HG03175 (cell line): ENCODE results near the gene ARFGAP3.

Experiments used
- ATAC-seq: cut with Tn5 transposase; IDR thresholded peaks from one replicate; pipeline ENCODE4 v1.9.1; 2021; ENCODE audit warnings: mild to moderate bottlenecking, moderate library complexity; ENCODE audit not compliant: unreplicated experiment

The ARFGAP3 gene

DNA sequence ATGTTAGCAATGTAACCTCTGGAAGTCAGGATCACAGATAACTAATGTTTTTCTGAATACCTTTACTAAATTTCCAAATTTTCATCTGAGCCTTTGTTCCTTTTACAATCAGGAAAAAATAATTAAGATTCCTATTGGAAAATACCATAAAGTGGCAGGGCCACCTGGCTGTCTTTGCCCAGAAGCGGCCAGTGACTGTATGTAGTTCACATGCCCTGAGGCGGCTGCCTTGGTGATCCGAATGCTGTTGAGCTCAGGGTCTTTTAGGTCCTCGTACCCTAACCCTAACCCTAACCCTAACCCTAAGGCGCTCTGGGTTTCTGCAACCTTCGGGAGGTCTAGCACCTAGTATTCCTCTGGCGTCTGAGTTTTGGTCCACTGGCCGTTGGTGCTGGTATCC is 8.5 kb upstream of the ARFGAP3 start:
- ATAC-seq: no peak

DNA sequence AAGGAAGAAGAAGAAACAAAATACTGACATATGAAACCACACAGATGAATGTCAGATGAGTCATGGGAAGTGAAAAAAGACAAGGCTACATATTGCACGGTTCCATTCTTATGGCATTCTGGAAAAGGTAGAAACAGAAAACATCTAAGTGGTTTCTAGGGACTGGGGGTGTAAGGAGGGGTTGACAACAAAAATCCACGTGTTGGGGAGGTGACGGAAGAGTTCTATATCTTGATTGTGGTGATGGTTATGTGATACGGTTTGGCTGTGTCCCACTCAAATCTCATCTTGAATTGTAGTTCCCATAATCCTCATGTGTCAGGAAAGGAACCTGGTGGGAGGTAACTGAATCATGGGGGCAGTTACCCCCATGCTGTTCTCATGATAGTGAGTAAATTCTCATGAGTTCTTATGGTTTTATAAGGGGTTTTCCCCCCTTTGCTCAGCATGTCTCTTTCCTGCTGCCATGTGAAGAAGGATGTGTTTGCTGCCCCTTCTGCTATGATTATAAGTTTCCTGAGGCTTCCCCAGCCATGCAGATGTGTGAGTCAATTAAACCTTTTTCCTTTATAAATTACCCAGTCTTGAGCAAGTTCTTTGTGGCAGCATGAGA is 6.4 kb upstream of the ARFGAP3 start:
- ATAC-seq: no peak

DNA sequence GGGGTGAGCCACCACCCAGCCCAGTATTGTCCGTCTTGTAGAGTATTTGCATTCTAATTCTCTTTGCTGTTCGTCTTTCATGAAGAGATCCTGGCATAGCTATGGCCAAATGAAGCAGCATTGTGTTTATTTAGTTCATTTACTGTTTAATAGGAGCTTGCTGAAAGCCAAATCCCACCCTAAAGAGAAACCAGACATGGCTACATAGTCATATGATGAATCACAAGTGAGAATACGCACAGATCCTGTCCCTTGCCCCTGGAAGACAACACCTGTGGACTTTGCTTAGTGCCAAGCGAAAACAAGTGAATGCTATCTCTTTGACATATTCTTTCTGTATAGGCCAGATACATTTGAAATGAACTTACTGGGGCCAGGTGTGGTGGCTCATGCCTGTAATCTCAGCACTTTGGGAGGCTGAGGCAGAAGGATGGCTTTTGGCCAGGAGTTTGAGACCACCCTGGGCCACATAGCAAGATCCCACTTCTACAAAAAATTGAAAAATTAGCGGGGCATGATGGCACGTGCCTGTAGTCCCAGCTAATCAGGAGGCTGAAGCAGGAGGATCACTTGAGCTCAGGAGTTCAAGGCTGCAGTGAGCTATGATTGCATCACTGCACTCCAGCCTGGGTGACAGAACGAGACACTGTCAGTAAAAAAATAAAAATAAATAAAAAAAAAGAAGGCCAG is 5.1 kb upstream of the ARFGAP3 start:
- ATAC-seq: no peak

DNA sequence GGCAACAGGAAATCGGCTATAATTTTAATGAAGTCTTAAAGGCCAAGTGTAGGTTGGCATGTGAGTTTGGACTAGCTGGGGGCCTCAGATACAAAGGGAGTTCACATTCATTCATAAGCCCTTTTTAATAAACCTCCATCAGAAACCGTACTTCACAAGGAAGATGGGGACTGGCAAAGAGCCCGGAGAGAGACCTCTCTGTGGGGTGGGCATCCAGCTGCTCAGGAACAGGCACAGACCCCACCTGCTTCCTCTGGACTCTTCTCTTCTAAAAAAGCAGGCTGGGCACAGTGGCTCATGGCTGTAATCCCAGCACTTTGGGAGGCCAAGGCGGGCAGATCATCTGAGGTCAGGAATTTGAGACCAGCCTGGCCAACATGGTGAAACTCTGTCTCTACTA is 3.9 kb upstream of the ARFGAP3 start:
- ATAC-seq: no peak

DNA sequence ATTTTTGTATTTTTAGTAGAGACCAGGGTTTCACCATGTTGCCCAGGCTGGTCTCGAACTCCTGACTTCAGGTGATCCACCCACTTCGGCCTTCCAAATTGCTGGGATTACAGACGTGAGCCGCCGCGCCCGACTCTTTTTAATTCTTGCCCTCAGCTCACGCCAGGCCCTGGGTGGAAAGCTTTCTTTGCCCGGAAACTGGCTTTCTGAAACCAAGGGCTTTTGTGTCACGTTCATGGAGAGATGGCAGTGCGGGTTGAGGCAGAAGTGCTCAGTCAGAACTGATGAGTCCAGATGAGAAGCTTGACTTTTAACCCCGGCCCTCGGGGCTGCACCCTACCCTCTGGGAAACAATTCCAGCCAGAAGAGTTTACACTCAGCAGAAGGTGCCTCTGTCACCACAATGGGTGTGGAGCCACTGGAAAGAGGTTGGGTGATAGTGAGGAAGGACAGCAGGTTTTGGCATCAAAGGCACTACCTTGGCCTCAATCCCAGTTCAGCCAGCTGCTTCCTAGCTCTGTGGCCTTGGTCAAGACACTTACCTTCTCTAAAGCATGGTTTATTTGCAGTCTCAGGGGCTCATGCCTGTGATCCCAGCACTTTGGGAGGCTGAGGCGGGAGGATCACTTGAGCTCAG is 890 bp upstream of the ARFGAP3 start:
- ATAC-seq: no peak

DNA sequence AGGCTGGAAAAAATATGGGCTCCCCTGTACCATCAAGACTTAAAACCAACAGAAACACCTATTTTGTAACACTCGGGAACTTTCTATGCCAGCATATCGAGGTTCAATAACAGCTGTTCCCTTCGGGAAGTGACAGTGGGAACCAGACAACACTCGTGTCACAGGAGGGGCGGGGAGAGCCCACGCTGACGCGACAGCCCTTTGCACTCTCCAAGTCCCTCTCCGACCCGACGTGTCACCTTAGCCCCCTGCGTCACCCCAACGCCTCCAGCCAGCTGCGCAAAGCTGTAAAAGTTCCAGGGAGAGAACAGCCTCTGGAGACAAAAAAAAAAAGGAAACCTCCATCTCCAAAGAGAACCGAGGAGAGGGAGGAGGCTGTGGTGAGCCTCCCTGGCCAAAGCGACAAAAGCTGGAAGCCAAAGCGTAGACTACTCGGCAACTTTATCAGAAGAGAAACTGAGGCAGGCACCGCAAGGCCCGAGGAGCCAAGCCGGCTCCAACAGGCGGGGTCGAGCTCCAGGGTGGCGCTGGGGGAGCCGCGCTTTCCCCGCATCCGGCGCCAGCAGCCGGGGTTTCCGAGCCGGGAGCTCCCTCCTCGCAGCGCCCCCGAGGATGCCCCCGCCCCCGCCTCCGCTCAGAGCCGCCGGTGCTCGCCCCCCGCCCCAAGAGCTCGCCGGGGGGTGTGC is 751 bp downstream of the ARFGAP3 start:
- ATAC-seq: peak; percentile 15

DNA sequence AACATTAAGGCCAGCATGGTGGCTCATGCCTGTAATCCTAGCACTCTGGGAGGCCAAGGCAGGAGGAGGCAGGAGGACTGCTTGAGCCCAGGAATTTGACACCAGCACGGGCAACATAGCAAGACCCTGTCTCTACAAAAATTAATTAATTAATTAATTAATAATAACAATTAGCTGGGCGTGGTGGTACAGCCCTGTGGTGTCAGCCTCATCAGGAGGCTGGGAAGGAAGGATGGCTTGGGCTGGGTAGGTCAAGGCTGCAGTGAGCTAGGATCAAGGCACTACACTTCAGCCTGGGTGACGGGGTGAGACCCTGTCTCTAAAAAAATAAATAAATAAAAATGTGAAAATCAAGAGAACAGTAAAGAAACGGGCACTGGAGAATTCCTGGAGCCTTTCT is 1.4 kb downstream of the ARFGAP3 start:
- ATAC-seq: no peak

DNA sequence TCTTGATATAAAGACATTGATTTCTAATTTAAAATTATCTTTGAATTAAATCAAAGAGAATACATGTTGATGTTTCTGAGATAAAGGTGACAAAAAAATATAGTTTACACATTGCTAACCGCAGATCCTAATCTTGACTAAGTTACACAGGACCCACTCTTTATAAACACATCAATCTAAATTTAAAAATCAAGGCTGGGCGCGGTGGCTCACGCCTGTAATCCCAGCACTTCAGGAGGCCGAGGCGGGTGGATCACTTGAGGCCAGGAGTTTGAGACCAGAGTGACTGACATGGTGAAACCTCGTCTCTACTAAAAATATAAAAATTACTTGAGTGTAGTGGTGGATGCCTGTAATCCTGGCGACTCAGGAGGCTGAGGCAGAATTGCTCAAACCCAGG is 1.9 kb downstream of the ARFGAP3 start:
- ATAC-seq: no peak

DNA sequence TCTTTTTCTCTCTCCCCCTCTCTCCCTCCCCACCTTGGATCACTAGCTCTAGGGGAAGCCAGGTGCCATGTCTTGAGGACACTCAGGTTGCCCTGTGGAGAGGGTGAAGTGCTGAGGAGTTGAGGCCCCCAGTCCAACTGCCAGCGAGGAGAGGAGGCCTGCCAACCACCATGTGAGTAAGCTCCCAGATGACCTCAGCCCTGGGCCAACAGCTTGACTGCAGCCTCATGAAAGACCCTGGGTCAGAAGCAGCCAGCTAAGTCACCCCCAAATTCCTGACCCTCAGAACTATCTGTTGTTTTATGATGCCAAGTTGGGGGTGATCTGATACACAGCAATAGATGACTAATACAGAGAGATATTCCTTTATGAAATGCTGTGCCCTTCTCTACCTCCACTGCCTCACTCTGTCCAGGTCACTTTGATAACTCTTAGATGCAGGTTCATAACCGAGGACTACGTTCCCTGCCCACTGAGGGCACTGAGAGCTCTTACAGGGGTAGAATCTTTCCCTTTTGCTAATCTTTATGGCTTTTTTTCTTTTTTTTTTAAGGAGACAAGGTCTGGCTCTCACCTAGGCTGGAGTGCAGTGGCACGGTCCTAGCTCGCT is 8.0 kb downstream of the ARFGAP3 start:
- no peak for ATAC-seq

DNA sequence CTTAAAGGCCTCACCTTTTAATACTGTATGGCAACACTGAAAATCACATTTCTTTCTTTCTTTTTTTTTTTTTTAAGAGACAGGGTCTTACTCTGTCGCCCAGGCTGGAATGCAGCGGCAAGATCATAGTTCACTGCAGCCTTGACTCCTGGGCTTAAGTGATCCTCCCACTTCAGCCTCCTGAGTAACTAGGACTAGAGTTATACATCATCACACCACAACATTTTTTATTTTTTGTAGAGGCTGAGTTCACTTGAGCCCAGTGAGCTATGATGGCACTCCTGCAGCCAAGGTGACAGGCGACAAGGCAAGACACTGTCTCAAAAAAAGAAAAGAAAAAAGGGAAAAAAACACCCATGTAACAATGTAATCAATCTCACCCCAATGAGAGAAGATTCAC is 10.0 kb downstream of the ARFGAP3 start:
- ATAC-seq: no peak

DNA sequence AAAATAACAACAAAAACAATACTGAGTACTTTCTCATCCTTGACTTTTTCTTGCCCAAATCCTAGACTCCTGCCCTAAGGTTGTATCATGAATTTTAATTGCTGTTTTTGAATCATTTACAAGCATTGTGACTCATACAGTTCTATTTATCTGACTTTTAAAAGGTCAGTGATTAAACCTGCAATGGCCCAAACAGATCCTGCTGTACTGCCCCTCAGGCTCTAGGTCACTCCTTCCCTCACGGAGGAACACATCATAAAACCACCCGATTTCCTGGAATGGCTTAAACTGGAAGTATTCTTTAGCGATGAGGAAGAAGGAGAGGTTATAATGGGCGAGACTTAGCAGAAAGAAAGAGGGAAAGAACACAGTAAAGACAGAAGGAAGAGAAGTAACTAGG is 12.3 kb downstream of the ARFGAP3 start:
- no peak for ATAC-seq

DNA sequence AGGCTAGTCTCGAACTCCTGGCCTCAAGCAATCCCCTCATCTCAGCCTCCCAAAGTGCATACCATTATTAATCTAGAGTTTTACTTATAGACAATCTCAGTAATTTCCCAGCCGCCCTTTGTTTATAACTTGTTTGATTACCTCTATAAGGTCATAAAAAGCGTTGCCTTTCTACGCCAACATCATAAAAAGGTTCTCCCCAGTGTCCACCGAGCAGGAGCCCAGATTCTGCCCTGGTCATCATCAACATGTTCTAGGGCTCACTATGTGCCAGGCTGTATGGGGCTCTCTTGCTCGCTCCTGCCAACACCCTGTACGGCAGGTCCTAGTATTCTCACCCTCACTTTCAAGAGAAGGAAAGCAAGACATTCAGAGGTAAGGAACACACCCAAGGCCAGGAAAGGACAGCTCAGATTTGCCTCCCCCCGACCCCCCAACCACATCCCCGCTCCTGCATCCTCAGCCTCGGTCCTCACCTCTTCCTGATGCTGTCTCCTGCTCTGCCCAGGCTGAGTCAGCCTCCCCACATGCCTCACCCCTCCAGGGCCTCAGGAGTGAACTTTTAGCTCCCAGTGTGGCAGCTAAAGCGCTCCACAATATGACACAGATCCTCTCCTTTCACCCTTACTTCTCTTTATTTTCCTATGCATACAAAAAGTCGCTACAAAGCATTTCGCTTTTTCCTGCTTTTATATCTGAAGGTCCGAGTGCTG is 14.3 kb downstream of the ARFGAP3 start:
- ATAC-seq: no peak

DNA sequence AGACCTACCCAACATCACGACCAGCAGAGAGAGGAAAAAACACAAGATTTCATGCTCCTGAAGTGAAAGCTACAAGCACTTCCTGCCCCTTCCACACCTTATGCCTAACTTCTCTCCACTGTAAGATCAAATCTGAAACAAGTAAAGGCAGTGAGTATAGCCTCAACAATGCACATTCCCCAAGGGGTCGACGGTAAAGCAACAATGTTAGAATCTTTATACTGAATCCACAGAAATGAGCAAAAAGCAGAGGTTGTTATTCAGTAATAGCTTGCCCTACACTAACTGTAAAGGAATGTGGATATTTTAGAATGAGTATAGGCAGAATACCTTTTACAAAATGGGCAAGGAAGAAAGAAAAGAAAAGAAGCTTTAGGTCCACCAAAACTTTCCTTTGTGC is 15.6 kb downstream of the ARFGAP3 start:
- no peak for ATAC-seq

DNA sequence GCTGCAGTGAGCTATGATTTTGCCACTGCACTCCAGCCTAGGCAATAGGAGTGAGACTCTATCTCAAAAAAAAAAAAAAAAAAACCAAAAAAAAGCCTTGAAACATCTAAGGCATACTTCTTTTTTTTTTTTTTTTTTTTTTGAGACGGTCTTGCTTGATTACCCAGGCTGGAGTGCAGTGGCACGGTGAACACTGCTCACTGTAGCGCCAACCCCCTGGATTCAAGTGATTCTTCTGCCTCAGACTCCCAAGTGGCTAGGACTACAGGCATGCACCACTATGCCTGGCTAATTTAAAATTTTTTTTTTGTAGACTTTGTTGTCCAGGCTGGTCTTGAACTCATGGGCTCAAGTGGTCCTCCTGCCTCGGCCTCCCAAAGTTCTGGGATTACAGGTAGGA is 19.5 kb downstream of the ARFGAP3 start:
- no peak for ATAC-seq

DNA sequence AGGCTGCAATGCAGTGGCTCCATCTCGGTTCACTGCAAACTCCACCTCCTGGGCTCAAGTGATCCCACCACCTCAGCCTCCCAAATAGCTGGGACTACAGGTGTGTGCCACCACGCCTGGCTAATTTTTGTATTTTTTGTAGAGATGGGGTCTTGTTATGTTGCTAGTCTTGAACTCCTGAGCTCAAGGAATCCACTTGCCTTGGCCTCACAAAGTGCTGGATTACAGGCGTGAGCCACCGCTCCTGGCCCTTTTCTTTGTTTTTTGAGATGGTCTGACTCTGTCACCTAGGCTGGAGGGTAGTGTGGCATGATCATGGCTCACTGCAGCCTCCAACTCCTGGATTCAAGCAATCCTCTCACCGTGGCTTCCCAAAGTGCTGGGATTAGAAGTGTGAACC is 21.0 kb downstream of the ARFGAP3 start:
- ATAC-seq: no peak

DNA sequence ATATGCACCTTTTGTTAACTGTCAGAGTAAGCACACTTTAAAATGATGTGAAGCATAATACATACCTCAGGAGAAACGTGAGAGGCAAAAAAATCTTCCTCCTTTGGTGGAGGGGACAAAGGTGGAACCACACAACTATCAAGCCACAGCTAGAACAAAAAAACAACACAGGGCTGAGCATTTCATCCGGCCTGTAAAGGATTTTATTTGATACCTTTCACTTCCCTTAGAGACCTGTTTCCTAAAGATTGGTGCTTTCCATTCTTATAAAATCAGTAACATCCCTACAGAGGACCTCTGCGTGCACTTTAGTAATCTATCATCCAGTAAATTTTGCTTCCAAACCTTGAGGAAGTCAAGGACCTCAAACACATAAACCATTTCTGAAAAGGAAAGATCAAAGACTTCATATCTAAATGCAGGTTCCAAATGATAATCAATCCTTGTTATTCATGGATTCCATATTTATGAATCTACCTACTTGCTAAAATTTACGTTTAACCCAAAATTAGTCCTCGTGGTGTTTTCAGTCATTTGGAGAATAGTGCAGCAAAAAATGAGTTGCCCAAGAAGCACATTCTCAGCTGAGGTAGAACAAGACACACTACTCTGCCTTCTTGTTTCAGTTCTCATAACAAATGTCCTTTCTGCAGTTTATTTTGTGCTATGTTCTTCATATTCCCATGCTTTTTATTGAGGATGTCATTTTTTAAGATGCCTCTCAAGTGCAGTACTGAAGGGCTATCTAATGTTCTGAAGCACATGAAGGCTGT is 22.7 kb downstream of the ARFGAP3 start:
- no peak for ATAC-seq

DNA sequence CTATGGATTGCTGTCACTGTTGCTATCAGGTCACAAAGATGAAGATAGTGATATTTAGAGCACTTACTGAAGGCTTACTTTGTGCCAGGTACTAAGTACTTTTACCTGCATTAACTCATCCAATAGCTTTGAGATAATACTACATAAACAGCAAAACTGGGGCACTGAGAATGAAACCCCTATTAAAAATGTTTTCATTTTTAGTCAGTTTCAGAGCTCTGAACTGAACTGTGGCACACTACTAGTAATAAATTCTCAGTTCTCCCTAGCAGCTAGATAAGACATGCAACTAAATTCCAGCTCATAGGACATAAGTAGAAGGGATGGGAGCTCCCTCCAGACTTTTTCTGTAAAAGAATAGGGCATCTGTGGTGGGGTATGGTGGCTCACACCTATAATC is 24.0 kb downstream of the ARFGAP3 start:
- no peak for ATAC-seq

DNA sequence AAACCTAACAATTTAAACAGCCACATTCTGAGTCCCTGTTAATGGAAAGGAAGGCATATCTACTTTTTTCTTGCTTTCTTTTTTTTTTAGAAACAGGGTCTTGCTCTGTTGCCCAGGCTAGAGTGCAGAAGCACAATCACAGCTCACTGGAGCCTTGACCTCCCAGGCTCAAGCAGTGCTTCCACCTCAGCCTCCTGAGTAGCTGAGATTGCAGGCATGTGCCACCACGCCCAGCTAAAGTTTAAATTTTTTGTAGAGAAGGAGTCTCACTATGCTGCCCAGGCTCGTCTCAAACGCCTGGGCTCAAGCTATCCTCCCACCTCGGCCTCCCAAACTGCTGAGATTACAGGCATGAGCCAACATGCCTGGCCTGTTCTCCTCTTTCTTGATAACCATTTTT is 25.4 kb downstream of the ARFGAP3 start:
- no peak for ATAC-seq

DNA sequence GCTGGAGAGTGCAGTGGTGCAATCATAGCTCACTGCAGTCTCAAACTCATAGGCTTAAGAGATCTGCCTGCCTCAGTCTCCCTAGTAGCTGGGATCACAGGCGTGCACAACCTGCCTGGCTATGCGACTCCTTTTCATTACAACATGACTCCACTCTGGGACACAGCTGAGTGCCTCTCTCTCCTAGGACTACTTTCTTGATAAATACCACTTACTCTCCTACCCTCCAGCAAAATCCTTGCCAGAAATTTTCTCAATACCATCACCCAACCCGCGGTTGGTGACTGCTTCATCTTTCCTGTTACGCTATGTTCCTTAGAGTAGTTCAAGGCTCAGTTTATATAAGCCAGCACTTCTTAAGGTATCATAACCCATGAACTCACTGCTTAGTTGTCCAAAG is 26.9 kb downstream of the ARFGAP3 start:
- no peak for ATAC-seq

DNA sequence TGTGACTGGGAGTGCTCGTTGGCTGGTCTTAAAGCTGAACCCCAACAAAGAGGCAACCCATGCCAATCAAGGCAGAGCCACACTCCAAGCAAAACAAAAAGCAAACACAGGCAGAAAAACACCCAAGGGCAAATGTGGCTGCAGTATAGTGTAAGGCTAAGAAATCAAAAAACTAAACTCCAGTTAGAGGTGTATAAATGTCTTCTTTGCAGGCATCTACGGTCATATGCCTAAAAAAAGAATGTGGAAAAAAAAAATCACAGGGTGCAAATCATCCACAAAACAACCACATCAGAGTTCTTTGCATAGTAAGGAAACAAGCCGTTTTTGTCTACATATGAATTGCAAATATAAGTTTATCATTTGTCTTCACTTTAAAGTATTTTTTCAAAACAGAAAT is 27.8 kb downstream of the ARFGAP3 start:
- no peak for ATAC-seq
